GM11168 (cell line): Measurements from ENCODE around the gene NFILZ.
"Not testable (repeated sequence)": the region's sequence is repeated elsewhere in the genome, so short reads cannot be mapped to it uniquely, and the experiment has no call there.

ENCODE experiments used
- in situ Hi-C: fragments of 300-500 bp; cut with MboI; formaldehyde crosslinking; loops from one replicate; pipeline ENCODE4 v1.12.0; 2022; ENCODE audit warnings: low sequenced_read_pairs; ENCODE audit not compliant: unreplicated experiment

NFILZ gene

GRCh38 chr19:8611391-8611876 is 19.0 kb upstream of the NFILZ start:
- in situ Hi-C loops = no loop called here

DNA sequence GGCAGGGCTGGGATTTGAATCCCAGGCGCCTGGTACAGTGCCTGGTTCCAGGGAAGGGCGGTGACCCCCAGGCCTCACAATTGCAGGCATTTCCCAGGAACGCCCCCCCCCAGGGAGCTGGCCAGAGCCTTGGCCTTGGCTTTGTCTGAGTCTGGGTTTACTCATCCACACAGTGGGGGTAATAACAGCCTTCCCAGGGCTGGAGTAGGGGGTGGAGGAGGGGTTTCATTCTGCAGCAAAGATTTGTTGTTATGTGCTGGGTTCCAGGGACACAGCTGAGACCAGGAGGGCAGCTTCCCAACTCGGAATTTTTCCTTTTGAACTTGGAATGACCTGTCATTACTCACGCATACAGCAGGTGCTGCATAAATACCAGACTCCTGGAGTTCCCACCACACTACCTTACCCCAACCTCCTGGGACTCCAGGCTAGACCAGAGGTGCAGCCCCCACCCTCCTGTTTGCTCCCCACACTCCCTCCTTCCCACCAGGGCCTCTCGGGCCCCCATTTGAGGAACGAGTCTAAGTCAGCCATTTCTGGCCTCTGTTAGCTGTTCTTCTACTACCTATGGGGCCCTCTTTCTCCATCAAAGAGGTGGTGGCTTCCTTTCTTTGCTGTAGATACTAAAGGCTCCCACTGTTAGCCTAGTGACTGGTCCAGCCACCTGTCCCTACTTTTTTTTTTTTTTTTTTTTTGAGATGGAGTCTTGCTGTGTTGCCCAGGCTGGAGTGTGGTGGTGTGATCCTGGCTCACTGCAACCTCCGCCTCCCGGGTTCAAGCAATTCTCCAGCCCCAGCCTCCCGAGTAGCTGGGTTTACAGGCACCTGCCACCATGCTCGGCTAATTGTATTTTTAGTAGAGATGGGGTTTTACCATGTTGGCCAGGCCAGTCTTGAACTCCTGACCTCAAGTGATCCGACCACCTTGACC is 18.3 kb upstream of the NFILZ start:
- in situ Hi-C loops = no loop called here

- in situ Hi-C loops = no loop called here
Measured at GRCh38 chr19:8612807-8613171, 17.6 kb upstream of the NFILZ start.

DNA sequence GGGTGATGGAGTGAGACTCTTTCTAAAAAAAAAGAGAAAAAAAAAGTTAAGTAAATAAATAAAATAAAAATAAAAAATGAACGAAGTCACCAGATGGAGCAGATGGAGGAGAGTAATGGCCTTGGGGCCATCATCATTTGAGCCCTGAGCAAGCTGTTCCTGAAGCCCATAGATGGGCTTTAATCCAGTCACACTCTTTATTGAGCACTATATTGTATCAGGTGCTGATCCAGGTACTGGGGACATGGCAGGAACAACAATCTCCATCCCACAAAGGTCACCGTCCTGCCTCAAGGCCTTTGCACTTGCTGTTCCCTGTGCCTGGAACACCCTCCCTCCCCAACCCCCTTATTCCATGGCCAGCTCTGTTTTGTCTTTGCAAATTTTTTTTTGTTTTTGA is 16.0 kb upstream of the NFILZ start:
- in situ Hi-C loops = no loop called here

GRCh38 chr19:8615024-8615423 is 15.4 kb upstream of the NFILZ start:
- in situ Hi-C loops = no loop called here

DNA sequence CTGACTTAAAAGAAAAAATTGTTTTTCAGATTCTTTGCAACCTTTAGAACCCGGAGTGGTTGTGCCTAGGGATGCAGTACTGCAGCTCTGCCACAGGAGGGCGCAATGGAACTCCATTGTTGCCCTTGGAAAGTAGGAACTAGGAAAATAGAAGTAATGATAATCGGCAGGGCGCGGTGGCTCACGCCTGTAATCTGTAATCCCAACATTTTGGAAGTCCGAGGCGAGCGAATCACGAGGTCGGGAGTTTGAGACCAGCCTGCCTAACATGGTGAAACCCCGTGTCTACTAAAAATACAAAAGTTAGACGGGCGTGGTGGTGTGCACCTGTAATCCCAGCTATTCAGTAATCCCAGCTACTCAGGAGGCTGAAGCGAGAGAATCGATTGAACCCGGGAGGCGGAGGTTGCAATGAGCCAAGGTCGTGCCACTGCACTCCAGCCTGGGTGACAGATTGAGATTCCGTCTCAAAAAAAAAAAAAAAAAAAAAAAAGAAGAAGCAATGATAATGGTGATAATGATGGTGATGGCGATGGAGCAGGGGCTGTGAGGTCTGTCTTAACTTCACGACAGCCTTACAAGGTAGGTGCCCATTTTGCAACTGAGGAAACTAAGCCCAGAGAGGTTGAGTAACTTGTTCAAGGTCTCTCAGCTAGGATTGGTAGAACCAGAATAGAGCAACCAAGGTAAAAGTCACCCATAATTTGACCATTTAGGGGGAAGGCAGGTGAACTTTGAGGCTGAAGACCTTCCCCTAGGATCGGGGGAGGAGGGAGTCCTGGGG is 14.4 kb upstream of the NFILZ start:
- in situ Hi-C loops = no loop called here

DNA sequence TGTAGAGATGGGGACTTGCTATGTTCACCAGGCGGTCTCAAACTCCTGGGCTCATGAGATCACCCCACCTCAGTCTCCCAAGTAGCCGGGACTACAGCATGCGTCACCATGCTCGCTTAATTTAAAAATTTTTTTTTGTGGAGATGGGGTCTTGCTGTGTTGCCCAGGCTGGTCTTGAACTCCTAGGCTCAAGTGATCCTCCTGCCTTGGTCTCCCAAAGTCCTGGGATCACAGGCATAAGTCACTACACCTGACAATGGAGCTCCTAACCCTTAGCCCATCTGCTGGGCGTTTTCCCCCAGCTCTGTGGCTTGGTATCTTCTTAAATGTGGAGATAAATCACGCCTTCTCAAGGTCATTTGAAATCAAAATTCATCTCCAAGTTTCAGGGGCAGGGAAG is 13.6 kb upstream of the NFILZ start:
- in situ Hi-C loops = no loop called here

DNA sequence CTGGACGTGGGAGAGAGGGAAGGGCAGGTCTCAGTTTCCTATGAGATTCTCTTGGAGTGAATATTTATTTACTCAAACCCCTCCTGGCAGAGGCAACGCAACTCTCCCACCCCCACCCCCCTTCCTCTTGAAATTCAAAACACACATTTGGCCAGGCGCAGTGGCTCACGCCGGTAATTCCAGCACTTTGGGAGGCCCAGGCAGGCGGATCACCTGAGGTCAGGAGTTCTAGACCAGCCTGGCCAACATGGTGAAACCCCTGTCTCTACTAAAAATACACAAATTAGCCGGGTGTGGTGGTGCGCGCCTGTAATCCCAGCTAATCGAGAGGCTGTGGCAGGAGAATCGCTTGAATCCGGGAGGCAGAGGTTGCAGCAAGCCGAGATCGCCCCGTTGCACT is 13.1 kb upstream of the NFILZ start:
- in situ Hi-C loops = not testable (repeated sequence)

DNA sequence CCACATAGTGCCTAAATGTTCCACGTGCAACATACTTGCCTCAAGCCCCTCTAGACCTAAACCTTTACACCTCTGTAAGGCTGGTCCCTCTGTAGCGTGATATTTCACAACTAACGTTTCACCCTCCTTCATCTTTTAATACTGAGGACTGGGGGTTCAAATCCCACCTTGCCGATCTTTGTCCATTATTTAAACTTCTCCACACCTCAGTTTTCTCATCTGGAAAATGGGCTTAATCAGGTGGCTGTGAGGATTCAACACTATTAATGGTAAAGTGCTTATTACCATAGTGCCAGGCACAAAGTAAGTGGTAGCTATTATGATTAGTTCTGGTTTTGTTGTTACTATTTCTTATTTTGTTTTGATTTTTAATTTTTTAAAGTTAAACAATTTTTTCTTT is 12.4 kb upstream of the NFILZ start:
- in situ Hi-C loops = no loop called here

GRCh38 chr19:8618751-8619150 is 11.7 kb upstream of the NFILZ start:
- in situ Hi-C loops = no loop called here

- in situ Hi-C loops = not testable (repeated sequence)
Measured at GRCh38 chr19:8622886-8623285, 7.5 kb upstream of the NFILZ start.

- in situ Hi-C loops = no loop called here
Measured at GRCh38 chr19:8626842-8627241, 3.6 kb upstream of the NFILZ start.

GRCh38 chr19:8629184-8629583 is 1.2 kb upstream of the NFILZ start:
- in situ Hi-C loops = no loop called here

GRCh38 chr19:8630796-8631424 is 477 bp downstream of the NFILZ start:
- in situ Hi-C loops = no loop called here

GRCh38 chr19:8631425-8631819 is 989 bp downstream of the NFILZ start:
- in situ Hi-C loops = no loop called here

DNA sequence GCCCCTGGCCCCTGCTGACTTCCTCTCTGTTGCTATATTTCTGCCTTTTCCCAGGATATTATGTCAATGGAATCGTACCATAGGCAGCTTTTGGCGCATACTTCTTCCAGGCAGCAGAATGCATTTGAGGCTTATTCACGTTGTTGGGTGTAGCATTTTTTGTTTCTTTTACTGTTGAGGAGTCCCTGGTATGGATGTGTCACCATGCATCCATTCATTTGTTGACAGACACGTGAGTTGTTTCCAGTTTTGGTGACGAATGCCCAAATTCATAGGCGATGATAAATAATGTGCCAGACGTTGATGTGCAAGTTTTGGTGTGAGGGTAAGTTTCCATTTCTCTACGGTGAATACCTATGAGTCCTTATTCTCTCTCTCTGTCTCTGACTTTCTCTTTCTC is 5.0 kb downstream of the NFILZ start:
- in situ Hi-C loops = no loop called here

DNA sequence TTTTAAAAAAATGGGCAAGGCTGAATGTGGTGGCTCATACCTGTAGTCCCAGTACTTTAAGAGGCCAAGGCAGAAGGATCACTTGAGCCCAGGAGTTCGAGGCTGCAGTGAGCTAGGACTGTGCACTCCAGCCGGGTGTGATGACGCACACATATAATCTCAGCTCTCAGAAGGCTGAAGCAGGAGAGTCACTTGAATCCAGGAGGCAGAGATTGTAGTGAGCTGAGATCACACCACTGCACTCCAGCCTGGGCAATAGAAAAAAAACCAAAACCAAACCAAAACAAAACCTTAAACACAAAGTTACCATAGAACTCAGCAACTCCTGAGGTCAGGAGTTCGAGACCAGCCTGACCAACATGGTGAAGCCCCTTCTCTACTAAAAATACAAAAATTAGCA is 6.6 kb downstream of the NFILZ start:
- in situ Hi-C loops = not testable (repeated sequence)

- in situ Hi-C loops = no loop called here
Measured at GRCh38 chr19:8638078-8638619, 7.7 kb downstream of the NFILZ start.

GRCh38 chr19:8639821-8640401 is 9.5 kb downstream of the NFILZ start:
- in situ Hi-C loops = no loop called here

- in situ Hi-C loops = no loop called here
Measured at GRCh38 chr19:8640402-8641004, 10.1 kb downstream of the NFILZ start.
